ENCODE measurements around the gene ZSCAN31.

- TF ChIP-seq POLR2A (IDR thresholded peaks at IDR 0.05) = no peak
- TF ChIP-seq, protein P1, sequence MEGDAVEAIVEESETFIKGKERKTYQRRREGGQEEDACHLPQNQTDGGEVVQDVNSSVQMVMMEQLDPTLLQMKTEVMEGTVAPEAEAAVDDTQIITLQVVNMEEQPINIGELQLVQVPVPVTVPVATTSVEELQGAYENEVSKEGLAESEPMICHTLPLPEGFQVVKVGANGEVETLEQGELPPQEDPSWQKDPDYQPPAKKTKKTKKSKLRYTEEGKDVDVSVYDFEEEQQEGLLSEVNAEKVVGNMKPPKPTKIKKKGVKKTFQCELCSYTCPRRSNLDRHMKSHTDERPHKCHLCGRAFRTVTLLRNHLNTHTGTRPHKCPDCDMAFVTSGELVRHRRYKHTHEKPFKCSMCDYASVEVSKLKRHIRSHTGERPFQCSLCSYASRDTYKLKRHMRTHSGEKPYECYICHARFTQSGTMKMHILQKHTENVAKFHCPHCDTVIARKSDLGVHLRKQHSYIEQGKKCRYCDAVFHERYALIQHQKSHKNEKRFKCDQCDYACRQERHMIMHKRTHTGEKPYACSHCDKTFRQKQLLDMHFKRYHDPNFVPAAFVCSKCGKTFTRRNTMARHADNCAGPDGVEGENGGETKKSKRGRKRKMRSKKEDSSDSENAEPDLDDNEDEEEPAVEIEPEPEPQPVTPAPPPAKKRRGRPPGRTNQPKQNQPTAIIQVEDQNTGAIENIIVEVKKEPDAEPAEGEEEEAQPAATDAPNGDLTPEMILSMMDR (IDR thresholded peaks at IDR 0.05) = no peak
Measured at GRCh38 chr6:28333047-28333446, 2.9 kb downstream of the ZSCAN31 start.

All from ovary (tissue), 3 donors.